Vein endothelial cell (primary cell): ENCODE results near the gene ZNF451. TPM values are rescaled to one million over a fixed set of nuclear protein-coding genes. Genes with fewer than 3 reads are reported as not detected.

Experiments used
- total RNA-seq: library from RNA; depleted of rRNA; stranded (reverse); fragments of >200 nt; gene quantifications from 2 replicates; pipeline ENCODE4 v1.2.3, GENCODE V29; 2012

ZNF451 gene, protein sequence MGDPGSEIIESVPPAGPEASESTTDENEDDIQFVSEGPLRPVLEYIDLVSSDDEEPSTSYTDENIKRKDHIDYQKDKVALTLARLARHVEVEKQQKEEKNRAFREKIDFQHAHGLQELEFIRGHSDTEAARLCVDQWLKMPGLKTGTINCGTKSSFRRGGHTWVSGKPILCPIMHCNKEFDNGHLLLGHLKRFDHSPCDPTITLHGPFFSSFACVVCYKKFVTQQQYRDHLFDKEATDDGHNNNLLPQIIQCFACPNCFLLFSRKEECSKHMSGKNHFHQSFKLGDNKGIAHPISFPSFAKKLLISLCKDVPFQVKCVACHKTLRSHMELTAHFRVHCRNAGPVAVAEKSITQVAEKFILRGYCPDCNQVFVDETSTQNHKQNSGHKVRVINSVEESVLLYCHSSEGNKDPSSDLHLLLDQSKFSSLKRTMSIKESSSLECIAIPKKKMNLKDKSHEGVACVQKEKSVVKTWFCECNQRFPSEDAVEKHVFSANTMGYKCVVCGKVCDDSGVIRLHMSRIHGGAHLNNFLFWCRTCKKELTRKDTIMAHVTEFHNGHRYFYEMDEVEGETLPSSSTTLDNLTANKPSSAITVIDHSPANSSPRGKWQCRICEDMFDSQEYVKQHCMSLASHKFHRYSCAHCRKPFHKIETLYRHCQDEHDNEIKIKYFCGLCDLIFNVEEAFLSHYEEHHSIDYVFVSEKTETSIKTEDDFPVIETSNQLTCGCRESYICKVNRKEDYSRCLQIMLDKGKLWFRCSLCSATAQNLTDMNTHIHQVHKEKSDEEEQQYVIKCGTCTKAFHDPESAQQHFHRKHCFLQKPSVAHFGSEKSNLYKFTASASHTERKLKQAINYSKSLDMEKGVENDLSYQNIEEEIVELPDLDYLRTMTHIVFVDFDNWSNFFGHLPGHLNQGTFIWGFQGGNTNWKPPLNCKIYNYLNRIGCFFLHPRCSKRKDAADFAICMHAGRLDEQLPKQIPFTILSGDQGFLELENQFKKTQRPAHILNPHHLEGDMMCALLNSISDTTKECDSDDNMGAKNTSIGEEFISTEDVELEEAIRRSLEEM
- total RNA-seq = 76.8 and 78.6 TPM in 2 replicates

GRCh38 chr6:57089687-57090457 is at the start of gene ZNF451:
TSS of gene ZNF451 (plus strand) at chr6:57090188. CDS start at chr6:57090254, 66 bp downstream.

DNA sequence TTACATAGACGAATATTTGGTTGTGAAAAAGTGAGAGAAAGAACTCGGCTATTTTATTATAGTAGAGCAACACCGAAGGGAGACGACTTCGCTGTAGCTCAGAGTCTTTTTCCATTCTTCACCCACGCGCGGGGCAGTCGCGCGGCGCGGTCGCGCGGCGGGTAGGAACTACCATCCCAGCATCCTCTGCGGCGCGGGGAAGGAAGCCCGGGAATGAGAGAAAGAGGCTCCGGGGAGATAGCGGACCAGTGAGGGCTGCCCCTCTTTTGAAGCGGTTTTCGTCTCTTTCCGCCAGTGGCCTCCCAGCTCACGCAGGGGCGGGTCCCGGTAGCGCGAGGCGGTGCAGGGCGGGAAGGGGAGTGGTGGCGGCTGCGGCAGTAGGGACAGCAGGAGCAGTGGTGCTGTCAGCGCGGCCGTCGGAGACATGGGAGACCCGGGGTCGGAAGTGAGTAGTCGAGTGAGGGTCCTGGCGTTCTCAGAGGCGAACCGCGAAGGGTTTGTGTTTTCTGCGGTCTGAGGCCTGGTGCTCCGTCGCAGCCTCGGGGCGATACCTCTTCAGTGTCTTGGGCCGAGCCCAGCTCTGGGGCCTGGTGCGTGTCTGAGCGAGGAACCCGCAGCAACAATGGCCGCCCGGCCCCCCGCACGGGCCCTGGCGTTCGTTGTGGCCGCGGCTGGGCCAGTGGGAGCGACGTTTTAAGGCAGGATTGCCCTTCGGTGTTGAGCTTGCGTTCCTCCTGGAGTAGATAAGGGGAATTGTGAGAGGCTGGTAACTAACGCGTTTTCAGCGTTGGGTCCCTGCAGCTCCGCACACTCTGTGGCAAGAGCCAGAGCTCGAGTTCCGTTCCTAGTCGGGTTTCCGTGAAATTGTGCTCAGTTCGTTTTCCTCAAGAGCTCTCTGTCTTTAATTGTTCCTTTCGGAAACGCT is 43.4 kb upstream of the ZNF451 start, which contains the start of gene KIAA1586:
Gene KIAA1586 (plus strand): TSS at position 362 of the 925 bp plus-strand sequence. CDS start 63 bp downstream, at position 425.

GRCh38 chr6:57172136-57173055 is 82.4 kb downstream of the ZNF451 start, which contains the start of gene BAG2:
TSS of gene BAG2 (plus strand) at chr6:57172326. CDS start at chr6:57172698, 372 bp downstream.

Other genes with a start within 250 kb of the ZNF451 start
- gene BEND6, start 135.1 kb upstream of the ZNF451 start, total RNA-seq = 0.19 and 0.33 TPM in 2 replicates
- gene KIAA1586, start 43.5 kb upstream of the ZNF451 start, total RNA-seq = 13.7 and 15.0 TPM in 2 replicates
- gene BAG2, start 82.1 kb downstream of the ZNF451 start, total RNA-seq = 2.3 and 2.7 TPM in 2 replicates
- 6.5 and 9.4 TPM in 2 replicates for gene RAB23, start 132.1 kb downstream of the ZNF451 start, total RNA-seq
- gene PRIM2, start 227.4 kb downstream of the ZNF451 start, total RNA-seq = 16.3 and 22.4 TPM in 2 replicates